H9 (cell line): ENCODE measurements around the gene ANKDD1A. TPM values are rescaled to one million over a fixed set of nuclear protein-coding genes. Genes with fewer than 3 reads are reported as not detected.

Experiments used
- DNase-seq: peaks from one replicate; pipeline ENCODE4 v3.0.0-alpha.2; 2017
- H2AFZ ChIP-seq: one replicate; pipeline ENCODE4 v1.6.1; 2013; ENCODE audit warnings: mild to moderate bottlenecking, low read length, control low read depth, moderate library complexity
- H2AK5ac ChIP-seq: 2 replicates; pipeline ENCODE4 v1.6.1; 2013; ENCODE audit warnings: low read length, control low read depth, mixed read lengths; ENCODE audit not compliant: insufficient read length
- H2BK120ac ChIP-seq: one replicate; pipeline ENCODE4 v1.6.1; 2013; ENCODE audit warnings: low read depth, mild to moderate bottlenecking, low read length, control low read depth, inconsistent platforms; ENCODE audit not compliant: poor library complexity, severe bottlenecking
- H2BK12ac ChIP-seq: 2 replicates; pipeline ENCODE4 v1.6.1; 2013; ENCODE audit warnings: low read length, control low read depth, mixed read lengths, low read depth; ENCODE audit not compliant: insufficient read length
- H2BK15ac ChIP-seq: 2 replicates; pipeline ENCODE4 v1.6.1; 2013; ENCODE audit warnings: low read depth, low read length, control low read depth
- H2BK20ac ChIP-seq: one replicate; pipeline ENCODE4 v1.6.1; 2013; ENCODE audit warnings: low read depth, mild to moderate bottlenecking, low read length, control low read depth, inconsistent platforms; ENCODE audit not compliant: poor library complexity, severe bottlenecking
- H2BK5ac ChIP-seq: 2 replicates; pipeline ENCODE4 v1.6.1; 2013; ENCODE audit warnings: low read length, control low read depth, mixed read lengths; ENCODE audit not compliant: insufficient read length
- H3K14ac ChIP-seq: 2 replicates; pipeline ENCODE4 v1.6.1; 2013; ENCODE audit warnings: low read length, control low read depth; ENCODE audit not compliant: insufficient read depth
- H3K18ac ChIP-seq: 2 replicates; pipeline ENCODE4 v1.6.1; 2013; ENCODE audit warnings: low read depth, mild to moderate bottlenecking, mixed read lengths, low read length, control low read depth; ENCODE audit not compliant: insufficient read length
- H3K23ac ChIP-seq: 2 replicates; pipeline ENCODE4 v1.6.1; 2013; ENCODE audit warnings: low read length, control low read depth, mixed read lengths, low read depth; ENCODE audit not compliant: insufficient read length
- H3K23me2 ChIP-seq: 2 replicates; pipeline ENCODE4 v1.6.1; 2013; ENCODE audit warnings: low read depth, mild to moderate bottlenecking, mixed read lengths, low read length, control low read depth; ENCODE audit not compliant: insufficient read length, poor library complexity, severe bottlenecking
- H3K27ac ChIP-seq: 2 replicates; pipeline ENCODE4 v1.5.1; 2013; ENCODE audit warnings: low read length, control low read depth, mixed read lengths, low read depth; ENCODE audit not compliant: insufficient read length
- H3K27me3 ChIP-seq: 2 replicates; pipeline ENCODE4 v1.6.1; 2013; ENCODE audit warnings: low read length, control low read depth, inconsistent platforms; ENCODE audit not compliant: insufficient read depth
- H3K4ac ChIP-seq: 2 replicates; pipeline ENCODE4 v1.6.1; 2013; ENCODE audit warnings: low read depth, mild to moderate bottlenecking, control low read depth, inconsistent platforms, low read length, moderate library complexity
- H3K4me1 ChIP-seq: 2 replicates; pipeline ENCODE4 v1.6.1; 2013; ENCODE audit warnings: low read length, control low read depth, inconsistent platforms; ENCODE audit not compliant: insufficient read depth
- H3K4me2 ChIP-seq: 2 replicates; pipeline ENCODE4 v1.6.1; 2013; ENCODE audit warnings: low read length, control low read depth, mixed read lengths; ENCODE audit not compliant: insufficient read length, insufficient read depth
- H3K56ac ChIP-seq: 2 replicates; pipeline ENCODE4 v1.6.1; 2013; ENCODE audit warnings: low read depth, mild to moderate bottlenecking, mixed read lengths, low read length, control low read depth; ENCODE audit not compliant: insufficient read length
- H3K79me1 ChIP-seq: 2 replicates; pipeline ENCODE4 v1.6.1; 2013; ENCODE audit warnings: low read depth, mild to moderate bottlenecking, moderate library complexity, low read length, control low read depth, inconsistent platforms; ENCODE audit not compliant: insufficient read depth, poor library complexity, severe bottlenecking
- H3K79me2 ChIP-seq: 2 replicates; pipeline ENCODE4 v1.6.1; 2013; ENCODE audit warnings: low read length, control low read depth, inconsistent platforms; ENCODE audit not compliant: insufficient read depth
- H3K9ac ChIP-seq: 2 replicates; pipeline ENCODE4 v1.6.1; 2013; ENCODE audit warnings: low read length, control low read depth, mixed read lengths; ENCODE audit not compliant: insufficient read length; ENCODE audit errors: extremely low read depth
- H3K9me3 ChIP-seq: one replicate; pipeline ENCODE4 v1.6.1; 2013; ENCODE audit warnings: low read depth, low read length, inconsistent platforms; ENCODE audit not compliant: control insufficient read depth
- H3T11ph ChIP-seq: one replicate; pipeline ENCODE4 v1.6.1; 2013; ENCODE audit warnings: mild to moderate bottlenecking, low read length, control low read depth, inconsistent platforms
- H4K20me1 ChIP-seq: one replicate; pipeline ENCODE4 v1.6.1; 2013; ENCODE audit not compliant: control insufficient read depth, insufficient read length, insufficient read depth
- H4K5ac ChIP-seq: 2 replicates; pipeline ENCODE4 v1.6.1; 2013; ENCODE audit warnings: low read depth, mild to moderate bottlenecking, mixed read lengths, low read length, control low read depth; ENCODE audit not compliant: insufficient read length
- H4K8ac ChIP-seq: replicated peaks from 2 replicates; pipeline ENCODE4 v1.6.1; 2013; ENCODE audit warnings: low read length, control low read depth, mixed read lengths, low read depth; ENCODE audit not compliant: insufficient read length
- H4K91ac ChIP-seq: 2 replicates; pipeline ENCODE4 v1.6.1; 2013; ENCODE audit warnings: low read depth, mild to moderate bottlenecking, moderate library complexity, mixed read lengths, low read length, control low read depth; ENCODE audit not compliant: insufficient read length
- H3K27ac Mint-ChIP-seq, 3 experiments: 2 replicates in 2 of 3; 3 replicates in 1 of 3; pipeline ENCODE4 v1.8.0; 2020 to 2021; ENCODE audit warnings: mixed read lengths in 3 of 3, mild to moderate bottlenecking in 1 of 3, moderate library complexity in 1 of 3
- H3K27me3 Mint-ChIP-seq: 2 replicates; pipeline ENCODE4 v1.8.0; 2021; ENCODE audit warnings: low read depth, mild to moderate bottlenecking, moderate library complexity, mixed read lengths
- H3K36me3 Mint-ChIP-seq, 3 experiments: 2 replicates in 2 of 3; 3 replicates in 1 of 3; pipeline ENCODE4 v1.8.0; 2020 to 2021; ENCODE audit warnings: low read depth in 3 of 3, mixed read lengths in 3 of 3; ENCODE audit not compliant: insufficient read depth in 1 of 3
- H3K4me1 Mint-ChIP-seq, 2 experiments: 2 replicates each; pipeline ENCODE4 v1.8.0; 2020; ENCODE audit warnings: mixed read lengths in 2 of 2
- H3K4me3 Mint-ChIP-seq, 2 experiments: 2 replicates in 1 of 2; 3 replicates in 1 of 2; pipeline ENCODE4 v1.8.0; 2020 to 2021; ENCODE audit warnings: mild to moderate bottlenecking in 2 of 2, mixed read lengths in 2 of 2, moderate library complexity in 1 of 2
- H3K9me3 Mint-ChIP-seq, 2 experiments: 2 replicates in 1 of 2; 3 replicates in 1 of 2; pipeline ENCODE4 v1.8.0; 2020; ENCODE audit warnings: mild to moderate bottlenecking in 2 of 2, mixed read lengths in 2 of 2, moderate library complexity in 1 of 2
- CTCF ChIP-seq: fragments of 200-600 bp; sonication (generic); conservative IDR thresholded peaks from 3 replicates; pipeline ENCODE4 v1.8.0; 2021; ENCODE audit warnings: antibody characterized with exemption, mild to moderate bottlenecking
- WGBS: extraction: QIAGEN DNeasy Blood & Tissue Kit; methylation state at CpG from one replicate; pipeline ENCODE4 v1.1.7; 2013; ENCODE audit warnings: missing lambda C conversion rate, low lambda C conversion rate, mixed read lengths; ENCODE audit not compliant: insufficient read length; ENCODE audit errors: extremely low coverage; 5-methylcytosine and 5-hydroxymethylcytosine counted together
- total RNA-seq: library from RNA; stranded (reverse); gene quantifications from 2 replicates; pipeline ENCODE4 v1.2.1, GENCODE V29; 2021

ANKDD1A gene
- total RNA-seq, 1 experiment from 2014 or later: 3.7 TPM

GRCh38 chr15:64923546-64923945, 11.8 kb downstream of the ANKDD1A start:
- H3K14ac ChIP-seq: no peak overlapping the region
- H4K20me1 ChIP-seq: no peaks in the 10 kb centered on the region
- no peak overlapping the region for H2AFZ ChIP-seq
- no peak overlapping the region for H3K4ac ChIP-seq
- no peak overlapping the region for H4K5ac ChIP-seq
- no peaks in the 10 kb centered on the region; the same call in 1 of the 2 replicates for H3K4me1 ChIP-seq
- Mint-ChIP-seq H3K27ac (no peak overlapping the region), H3K4me3 (no peak overlapping the region), H3K4me1 (peaks cover 16 to 19% of the 10 kb centered on the region in 2 experiments), H3K27me3 (no peaks in the 10 kb centered on the region; the same call in 1 of the 2 replicates), H3K36me3 (peaks cover 2 to 10% (median 6%) of the 10 kb centered on the region in 3 experiments; a peak in 4 of 7 replicates), H3K9me3 (no peaks in the 10 kb centered on the region)
- no CpG with 5 or more reads among the region's 2 CpGs for WGBS
- H2BK12ac ChIP-seq: no peak overlapping the region
- no peak overlapping the region for H3K56ac ChIP-seq
- no peak overlapping the region for H2BK15ac ChIP-seq
- H3K23ac ChIP-seq: no peak overlapping the region
- H3K27ac ChIP-seq: no peak overlapping the region
- no peaks in the 10 kb centered on the region for H3K79me2 ChIP-seq
- no peak overlapping the region for H3T11ph ChIP-seq
- no peaks in the 10 kb centered on the region for H3K79me1 ChIP-seq
- H4K91ac ChIP-seq: no peak overlapping the region
- no peak overlapping the region for H2AK5ac ChIP-seq
- no peak overlapping the region for H4K8ac ChIP-seq
- no peaks in the 10 kb centered on the region for H3K23me2 ChIP-seq
- no peak overlapping the region for H2BK120ac ChIP-seq
- no peak overlapping the region for H3K18ac ChIP-seq
- no peaks in the 10 kb centered on the region for H3K27me3 ChIP-seq
- H3K9me3 ChIP-seq: no peaks in the 10 kb centered on the region
- no peak overlapping the region for H3K4me2 ChIP-seq
- TF ChIP-seq CTCF: no peak
- no peak overlapping the region for H3K9ac ChIP-seq
- no peak overlapping the region for H2BK20ac ChIP-seq
- DNase-seq: no peak
- no peak overlapping the region for H2BK5ac ChIP-seq
